Measurements from ENCODE around the gene TMEM63B. TPM values are rescaled to one million over a fixed set of nuclear protein-coding genes. Genes with fewer than 3 reads are reported as not detected.

Gene TMEM63B
- polyA plus RNA-seq, 3 donors = 1.3 to 25.7 (median 1.9) TPM

DNA sequence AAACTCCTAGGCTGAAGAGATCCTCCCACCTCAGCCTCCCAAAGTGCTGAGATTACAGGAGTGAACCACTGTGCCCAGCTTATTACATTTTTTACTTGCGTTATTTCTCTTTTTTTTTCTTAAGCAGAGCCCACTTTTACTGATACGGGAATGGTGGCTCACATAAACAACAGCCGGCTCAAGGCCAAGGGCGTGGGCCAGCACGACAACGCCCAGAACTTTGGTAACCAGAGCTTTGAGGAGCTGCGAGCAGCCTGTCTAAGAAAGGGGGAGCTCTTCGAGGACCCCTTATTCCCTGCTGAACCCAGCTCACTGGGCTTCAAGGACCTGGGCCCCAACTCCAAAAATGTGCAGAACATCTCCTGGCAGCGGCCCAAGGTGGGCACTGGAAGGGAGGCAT, 41.8 kb downstream of the TMEM63B start:
- H2AFZ ChIP-seq (ENCODE audit: insufficient read depth, low read depth, low read length, poor library complexity, severe bottlenecking) = no peak overlapping the region
- no peaks in the 10 kb centered on the region for H3K79me2 ChIP-seq (ENCODE audit: insufficient read depth, low read length)
- no peak for DNase-seq
- H3K9me3 ChIP-seq (replicated peaks in 1 of 2; ENCODE audit: control insufficient read depth in 1 of 2, insufficient read depth in 1 of 2, low read length in 2 of 2) = no peaks in the 10 kb centered on the region
- H3K27me3 Mint-ChIP-seq (ENCODE audit: low read depth in 3 of 3) = peaks cover 6 to 16% (median 8%) of the 10 kb centered on the region in 3 donors
- peaks cover 0 to 6% of the 10 kb centered on the region in 2 donors for H3K4me1 ChIP-seq (ENCODE audit: control insufficient read depth in 1 of 2, insufficient read depth in 2 of 2, low read length in 2 of 2)
- H3K27me3 ChIP-seq (ENCODE audit: control insufficient read depth in 2 of 2, insufficient read depth in 2 of 2, low read length in 2 of 2) = no peaks in the 10 kb centered on the region
- no peak overlapping the region for H3K27ac Mint-ChIP-seq
- no peaks in the 10 kb centered on the region for H3K9me3 Mint-ChIP-seq
- H4K20me1 ChIP-seq (ENCODE audit: insufficient read depth, low read length) = no peaks in the 10 kb centered on the region
- intact Hi-C loops (cut with micrococcal nuclease) = no loop called here
- no peaks in the 10 kb centered on the region for H3K36me3 Mint-ChIP-seq
- no peak overlapping the region for H3K9ac ChIP-seq (ENCODE audit: insufficient read depth, low read length, poor library complexity, severe bottlenecking)
- WGBS (ENCODE audit: insufficient coverage) = 95% methylated on average over 6 of the region's 9 CpGs
- no peak overlapping the region for H3K4me3 Mint-ChIP-seq
- H3K4me1 Mint-ChIP-seq = peaks cover 13% of the 10 kb centered on the region
- H3K4me2 ChIP-seq (replicated peaks; ENCODE audit: extremely low read depth, low read length, poor library complexity, severe bottlenecking) = no peak overlapping the region
- H3K36me3 ChIP-seq (replicated peaks in 1 of 2; ENCODE audit: control insufficient read depth in 1 of 2, insufficient read depth in 2 of 2, low read length in 2 of 2) = no peaks in the 10 kb centered on the region
- TF ChIP-seq CTCF (IDR thresholded peaks at IDR 0.05) = no peak
- H3K4me3 ChIP-seq (replicated peaks in 1 of 3; ENCODE audit: low read depth in 2 of 3, low read length in 3 of 3) = no peak overlapping the region
- no peak overlapping the region for H3K27ac ChIP-seq (ENCODE audit: low read depth in 1 of 2, low read length in 2 of 2)

- Mint-ChIP-seq H3K27ac (no peak overlapping the region), H3K4me1 (peaks cover 13% of the 10 kb centered on the region), H3K9me3 (peaks cover 0 to 2% (median 0%) of the 10 kb centered on the region in 7 donors), H3K36me3 (no peaks in the 10 kb centered on the region), H3K4me3 (no peak overlapping the region), H3K27me3 (ENCODE audit: low read depth in 3 of 3) (peaks cover 7 to 14% (median 8%) of the 10 kb centered on the region in 3 donors)
- H3K4me3 ChIP-seq (replicated peaks in 1 of 3; ENCODE audit: low read depth in 2 of 3, low read length in 3 of 3) = no peak overlapping the region
- 90% methylated on average over 2 of the region's 10 CpGs for WGBS (ENCODE audit: insufficient coverage)
- TF ChIP-seq CTCF (IDR thresholded peaks at IDR 0.05) = no peak
- H3K4me1 ChIP-seq (ENCODE audit: control insufficient read depth in 1 of 2, insufficient read depth in 2 of 2, low read length in 2 of 2) = peaks cover 0 to 6% of the 10 kb centered on the region in 2 donors
- no peaks in the 10 kb centered on the region for H3K9me3 ChIP-seq (replicated peaks in 1 of 2; ENCODE audit: control insufficient read depth in 1 of 2, insufficient read depth in 1 of 2, low read length in 2 of 2)
- no peaks in the 10 kb centered on the region for H3K79me2 ChIP-seq (ENCODE audit: insufficient read depth, low read length)
- intact Hi-C loops (cut with micrococcal nuclease) = loop anchor here (5.0 kb wide), 2 partner anchors 67 to 87 kb away; partner anchors contain the start of gene SLC35B2 (in 1 of the 2)
- no peak overlapping the region for H3K4me2 ChIP-seq (replicated peaks; ENCODE audit: extremely low read depth, low read length, poor library complexity, severe bottlenecking)
- no peaks in the 10 kb centered on the region for H3K36me3 ChIP-seq (replicated peaks in 1 of 2; ENCODE audit: control insufficient read depth in 1 of 2, insufficient read depth in 2 of 2, low read length in 2 of 2)
- H3K27me3 ChIP-seq (ENCODE audit: control insufficient read depth in 2 of 2, insufficient read depth in 2 of 2, low read length in 2 of 2) = no peaks in the 10 kb centered on the region
- DNase-seq = no peak
- no peak overlapping the region for H2AFZ ChIP-seq (ENCODE audit: insufficient read depth, low read depth, low read length, poor library complexity, severe bottlenecking)
- no peaks in the 10 kb centered on the region for H4K20me1 ChIP-seq (ENCODE audit: insufficient read depth, low read length)
- H3K27ac ChIP-seq (ENCODE audit: low read depth in 1 of 2, low read length in 2 of 2) = no peak overlapping the region
- H3K9ac ChIP-seq (ENCODE audit: insufficient read depth, low read length, poor library complexity, severe bottlenecking) = no peak overlapping the region
Measured at GRCh38 chr6:44169886-44170570, 42.7 kb downstream of the TMEM63B start.
